CD14-positive monocyte (primary cell): ENCODE results near the gene MEGF9. TPM values are rescaled to one million over a fixed set of nuclear protein-coding genes. Genes with fewer than 3 reads are reported as not detected.

ENCODE experiments used
- DNase-seq, 3 donors: peaks; one replicate each; pipeline ENCODE4 v3.0.0-alpha.2; 2011 to 2022
- H2AFZ ChIP-seq: 2 replicates; pipeline ENCODE4 v1.6.0; 2012; ENCODE audit warnings: mild to moderate bottlenecking, low read depth, low read length, inconsistent platforms; ENCODE audit not compliant: insufficient read depth, poor library complexity, severe bottlenecking
- H3K27ac ChIP-seq, 2 donors: 1 replicate in 1 of 2; 2 replicates in 1 of 2; pipeline ENCODE4 v1.5.1; 2012 to 2013; ENCODE audit warnings: low read length in 2 of 2, control low read depth in 1 of 2, inconsistent platforms in 1 of 2, low read depth in 1 of 2, mild to moderate bottlenecking in 1 of 2
- H3K27me3 ChIP-seq, 2 donors: one replicate each; pipeline versions ENCODE4 v1.6.0 to v1.6.1; 2011 to 2013; ENCODE audit warnings: low read length in 2 of 2; ENCODE audit not compliant: control insufficient read depth in 2 of 2, insufficient read depth in 2 of 2
- H3K36me3 ChIP-seq, 2 donors: replicated peaks in 1 of 2; 1 replicate in 1 of 2; 2 replicates in 1 of 2; pipeline versions ENCODE4 v1.5.1 to v1.6.1; 2012 to 2013; ENCODE audit warnings: low read length in 2 of 2, control low read depth in 1 of 2, inconsistent platforms in 1 of 2, mild to moderate bottlenecking in 1 of 2; ENCODE audit not compliant: insufficient read depth in 2 of 2, control insufficient read depth in 1 of 2
- H3K4me1 ChIP-seq, 2 donors: 1 replicate in 1 of 2; 2 replicates in 1 of 2; pipeline versions ENCODE4 v1.5.1 to v1.6.1; 2012 to 2013; ENCODE audit warnings: low read length in 2 of 2, control low read depth in 1 of 2, inconsistent platforms in 1 of 2, mild to moderate bottlenecking in 1 of 2, moderate library complexity in 1 of 2; ENCODE audit not compliant: insufficient read depth in 2 of 2, control insufficient read depth in 1 of 2
- H3K4me2 ChIP-seq: replicated peaks from 2 replicates; pipeline ENCODE3; 2012; ENCODE audit warnings: low read length, moderate library complexity, mild to moderate bottlenecking; ENCODE audit not compliant: poor library complexity, severe bottlenecking; ENCODE audit errors: extremely low read depth
- H3K4me3 ChIP-seq, 3 experiments: fragments of 200-600 bp in 1 of 3; sonication (generic) in 1 of 3; replicated peaks in 1 of 3; 1 replicate in 2 of 3; 2 replicates in 1 of 3; pipeline ENCODE4 v1.5.1; 2011 to 2013; ENCODE audit warnings: low read length in 3 of 3, mild to moderate bottlenecking in 3 of 3, control low read depth in 2 of 3, low read depth in 2 of 3, inconsistent platforms in 1 of 3, moderate library complexity in 1 of 3
- H3K79me2 ChIP-seq: 2 replicates; pipeline ENCODE4 v1.6.0; 2012; ENCODE audit warnings: mild to moderate bottlenecking, control low read depth, inconsistent platforms, low read length, moderate library complexity; ENCODE audit not compliant: insufficient read depth
- H3K9ac ChIP-seq: 2 replicates; pipeline ENCODE4 v1.6.0; 2017; ENCODE audit warnings: low read length, mild to moderate bottlenecking; ENCODE audit not compliant: insufficient read depth, poor library complexity, severe bottlenecking
- H3K9me3 ChIP-seq, 2 donors: replicated peaks in 1 of 2; 1 replicate in 1 of 2; 2 replicates in 1 of 2; pipeline versions ENCODE4 v1.5.1 to v1.6.1; 2012 to 2013; ENCODE audit warnings: low read length in 2 of 2, control low read depth in 1 of 2; ENCODE audit not compliant: control insufficient read depth in 1 of 2, insufficient read depth in 1 of 2
- H4K20me1 ChIP-seq: 2 replicates; pipeline ENCODE4 v1.6.0; 2012; ENCODE audit warnings: mild to moderate bottlenecking, low read length, control low read depth, moderate library complexity; ENCODE audit not compliant: insufficient read depth
- H3K27ac Mint-ChIP-seq, 7 donors: one replicate each; pipeline ENCODE4 v1.8.0; 2020; ENCODE audit warnings: mild to moderate bottlenecking in 7 of 7, mixed read lengths in 7 of 7, moderate library complexity in 6 of 7, inconsistent platforms in 2 of 7
- H3K27me3 Mint-ChIP-seq, 3 donors: one replicate each; pipeline ENCODE4 v1.8.0; 2021 to 2022; ENCODE audit warnings: low read depth in 3 of 3, mild to moderate bottlenecking in 3 of 3, mixed read lengths in 3 of 3, moderate library complexity in 3 of 3, inconsistent platforms in 1 of 3
- H3K36me3 Mint-ChIP-seq, 2 donors: one replicate each; pipeline ENCODE4 v1.8.0; 2020; ENCODE audit warnings: mixed read lengths in 2 of 2, inconsistent platforms in 1 of 2, mild to moderate bottlenecking in 1 of 2
- H3K4me1 Mint-ChIP-seq: one replicate; pipeline ENCODE4 v1.8.0; 2020; ENCODE audit warnings: mild to moderate bottlenecking, mixed read lengths
- H3K4me3 Mint-ChIP-seq, 2 donors: one replicate each; pipeline ENCODE4 v1.8.0; 2020; ENCODE audit warnings: mild to moderate bottlenecking in 2 of 2, mixed read lengths in 2 of 2, moderate library complexity in 1 of 2
- H3K9me3 Mint-ChIP-seq, 7 donors: one replicate each; pipeline ENCODE4 v1.8.0; 2020 to 2022; ENCODE audit warnings: mixed read lengths in 7 of 7, mild to moderate bottlenecking in 6 of 7, moderate library complexity in 6 of 7, inconsistent platforms in 2 of 7
- WGBS: methylation state at CpG from one replicate; pipeline ENCODE4 v1.1.5; 2013; ENCODE audit warnings: missing lambda C conversion rate; ENCODE audit not compliant: insufficient coverage; 5-methylcytosine and 5-hydroxymethylcytosine counted together
- intact Hi-C, 2 donors: fragments of 100-400 bp; cut with micrococcal nuclease; formaldehyde crosslinking; loops; one replicate each; pipeline versions ENCODE4 v1.15.0 to v1.15.1; 2023
- polyA plus RNA-seq, 3 donors: library from polyadenylated mRNA; depleted of rRNA in 1 of 3; unstranded in 2 of 3; stranded (reverse) in 1 of 3; fragments of 300-500 nt in 2 of 3; fragments of >200 nt in 1 of 3; fragmentation: Illumina TruSeq in 2 of 3; gene quantifications; 1 replicate in 2 of 3; 2 replicates in 1 of 3; pipeline ENCODE4 v1.2.3, GENCODE V29; 2012 to 2021
- TF ChIP-seq, protein P1 (sequence below): fragments of 200-600 bp; IDR thresholded peaks from one replicate; pipeline ENCODE4 v1.8.0; 2022; ENCODE audit warnings: antibody characterized with exemption, mild to moderate bottlenecking

MEGF9 gene
- polyA plus RNA-seq, 3 donors, result 45.0 to 92.8 (median 89.7) TPM

DNA sequence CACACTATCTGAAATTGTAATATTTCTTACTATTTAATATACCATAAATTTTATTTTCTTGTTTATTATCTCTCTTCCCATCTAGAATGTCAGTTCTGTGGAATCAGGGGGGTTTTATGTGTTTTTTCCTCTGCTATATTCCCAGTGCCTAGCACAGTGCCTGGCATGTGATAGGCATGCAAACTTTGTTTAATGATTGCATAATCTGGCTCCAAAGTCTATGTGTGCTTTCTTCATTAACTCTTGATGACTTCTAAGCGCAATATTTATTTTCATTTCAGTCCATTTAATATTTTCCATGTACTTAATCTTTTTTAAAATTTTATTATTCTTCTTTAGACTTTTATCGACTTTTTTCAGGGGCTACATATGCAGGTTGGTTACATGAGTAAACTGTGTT is 73.9 kb downstream of the MEGF9 start:
- no peak overlapping the region for H3K9ac ChIP-seq
- peaks cover 0 to under 1% (median 0%) of the 10 kb centered on the region in 3 donors for H3K27me3 Mint-ChIP-seq
- H3K4me2 ChIP-seq, result no peak overlapping the region
- peaks cover 3% of the 10 kb centered on the region in 2 donors for H3K9me3 ChIP-seq
- H3K4me1 Mint-ChIP-seq, result peaks cover 13% of the 10 kb centered on the region
- TF ChIP-seq, protein P1, sequence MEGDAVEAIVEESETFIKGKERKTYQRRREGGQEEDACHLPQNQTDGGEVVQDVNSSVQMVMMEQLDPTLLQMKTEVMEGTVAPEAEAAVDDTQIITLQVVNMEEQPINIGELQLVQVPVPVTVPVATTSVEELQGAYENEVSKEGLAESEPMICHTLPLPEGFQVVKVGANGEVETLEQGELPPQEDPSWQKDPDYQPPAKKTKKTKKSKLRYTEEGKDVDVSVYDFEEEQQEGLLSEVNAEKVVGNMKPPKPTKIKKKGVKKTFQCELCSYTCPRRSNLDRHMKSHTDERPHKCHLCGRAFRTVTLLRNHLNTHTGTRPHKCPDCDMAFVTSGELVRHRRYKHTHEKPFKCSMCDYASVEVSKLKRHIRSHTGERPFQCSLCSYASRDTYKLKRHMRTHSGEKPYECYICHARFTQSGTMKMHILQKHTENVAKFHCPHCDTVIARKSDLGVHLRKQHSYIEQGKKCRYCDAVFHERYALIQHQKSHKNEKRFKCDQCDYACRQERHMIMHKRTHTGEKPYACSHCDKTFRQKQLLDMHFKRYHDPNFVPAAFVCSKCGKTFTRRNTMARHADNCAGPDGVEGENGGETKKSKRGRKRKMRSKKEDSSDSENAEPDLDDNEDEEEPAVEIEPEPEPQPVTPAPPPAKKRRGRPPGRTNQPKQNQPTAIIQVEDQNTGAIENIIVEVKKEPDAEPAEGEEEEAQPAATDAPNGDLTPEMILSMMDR, result no peak
- H3K4me1 ChIP-seq, result peaks cover 0 to 2% of the 10 kb centered on the region in 2 donors
- peak overlapping the region in 1 of 2 donors; percentile 36 for H3K27ac ChIP-seq
- WGBS, result no CpG with 5 or more reads among the region's 2 CpGs
- no peak for DNase-seq
- peak overlapping the region in 1 of 7 donors; percentile 15 for H3K27ac Mint-ChIP-seq
- H3K4me3 ChIP-seq, result no peak overlapping the region
- peaks cover 100% of the 10 kb centered on the region for H4K20me1 ChIP-seq
- intact Hi-C loops, result no loop called here
- H3K27me3 ChIP-seq, result no peaks in the 10 kb centered on the region
- H3K4me3 Mint-ChIP-seq, result no peak overlapping the region
- peaks cover 0 to 10% (median 4%) of the 10 kb centered on the region in 7 donors for H3K9me3 Mint-ChIP-seq
- peaks cover 51 to 84% of the 10 kb centered on the region in 2 donors for H3K36me3 ChIP-seq
- peaks cover 57 to 77% of the 10 kb centered on the region in 2 donors for H3K36me3 Mint-ChIP-seq
- H3K79me2 ChIP-seq, result peaks cover 99% of the 10 kb centered on the region
- no peak overlapping the region for H2AFZ ChIP-seq

DNA sequence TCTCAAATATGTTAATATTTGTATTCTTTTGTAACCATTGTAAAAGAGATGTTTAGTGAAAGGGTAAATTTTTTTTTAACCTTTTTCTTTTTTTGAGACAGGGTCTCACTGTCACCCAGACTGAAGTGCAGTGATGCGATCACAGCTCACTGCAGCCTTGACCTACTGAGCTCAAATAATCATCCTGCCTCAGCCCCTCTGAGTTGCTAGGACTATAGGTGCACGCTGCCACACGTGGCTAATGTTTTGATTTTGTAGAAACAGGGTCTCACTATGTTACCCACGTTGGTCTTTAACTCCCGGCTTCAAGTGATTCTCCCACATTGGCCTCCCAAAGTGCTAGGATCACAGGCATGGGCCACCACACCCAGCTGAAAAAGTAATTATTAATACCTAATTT is 76.4 kb downstream of the MEGF9 start:
- Histone ChIP-seq H3K9ac (no peak overlapping the region), H3K27me3 (no peaks in the 10 kb centered on the region), H3K27ac (no peak overlapping the region), H3K79me2 (peaks cover 98% of the 10 kb centered on the region), H4K20me1 (peaks cover 100% of the 10 kb centered on the region), H3K4me1 (no peaks in the 10 kb centered on the region), H3K4me3 (no peak overlapping the region), H3K9me3 (peaks cover 3 to 9% of the 10 kb centered on the region in 2 donors), H3K36me3 (peaks cover 30 to 68% of the 10 kb centered on the region in 2 donors), H2AFZ (no peak overlapping the region), H3K4me2 (no peak overlapping the region)
- peaks cover 0 to 2% (median 0%) of the 10 kb centered on the region in 3 donors for H3K27me3 Mint-ChIP-seq
- H3K27ac Mint-ChIP-seq, result no peak overlapping the region
- intact Hi-C loops, result no loop called here
- H3K4me1 Mint-ChIP-seq, result peaks cover 16% of the 10 kb centered on the region
- DNase-seq, result no peak
- no peak overlapping the region for H3K4me3 Mint-ChIP-seq
- H3K36me3 Mint-ChIP-seq, result peaks cover 43 to 72% of the 10 kb centered on the region in 2 donors
- WGBS, result 100% methylated on average over 1 of the region's 5 CpGs
- TF ChIP-seq, protein P1, result no peak
- H3K9me3 Mint-ChIP-seq, result peaks cover 0 to 11% (median 8%) of the 10 kb centered on the region in 7 donors
